ENCODE data around the gene PHLPP1.

DNA sequence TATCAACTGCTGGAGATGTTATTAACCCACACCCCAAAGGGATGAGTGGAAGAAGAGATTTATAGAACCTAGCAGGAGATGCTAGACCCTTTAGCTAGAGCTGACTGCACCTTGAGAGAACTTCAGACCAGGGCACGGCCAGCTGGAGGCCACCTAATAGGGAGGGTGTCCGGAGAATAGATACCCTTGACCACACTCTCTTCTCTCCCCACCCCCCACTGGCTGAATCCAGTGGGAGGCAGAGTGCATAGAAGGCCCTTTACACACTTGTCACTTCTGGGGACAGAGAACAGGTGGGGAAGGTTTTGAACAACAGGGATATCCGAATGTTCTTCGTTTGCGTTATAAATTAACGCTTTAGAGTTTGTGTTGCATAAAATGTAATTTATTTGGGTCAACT lies 84.6 kb downstream of the PHLPP1 start:
- TF ChIP-seq ZFP30 (CRISPR knock-in tag; IDR thresholded peaks at IDR 0.05) (no peak), SNAI2 (CRISPR knock-in tag; IDR thresholded peaks at IDR 0.05) (no peak), RARB (CRISPR knock-in tag; IDR thresholded peaks at IDR 0.05) (no peak), PPARA (CRISPR knock-in tag; IDR thresholded peaks at IDR 0.05; ENCODE audit: borderline replicate concordance) (no peak), CSDC2 (CRISPR knock-in tag; IDR thresholded peaks at IDR 0.05) (no peak), ARNTL (CRISPR knock-in tag; IDR thresholded peaks at IDR 0.05; ENCODE audit: borderline replicate concordance, low read depth) (no peak), TOX (CRISPR knock-in tag; IDR thresholded peaks at IDR 0.05; ENCODE audit: borderline replicate concordance) (no peak), OSR1 (CRISPR knock-in tag; IDR thresholded peaks at IDR 0.05) (no peak), ZNF8 (CRISPR knock-in tag; IDR thresholded peaks at IDR 0.05) (no peak), BACH2 (CRISPR knock-in tag; IDR thresholded peaks at IDR 0.05; ENCODE audit: borderline replicate concordance) (no peak), ZFP3 (CRISPR knock-in tag; IDR thresholded peaks at IDR 0.05) (no peak)
- TF ChIP-seq, protein P1, sequence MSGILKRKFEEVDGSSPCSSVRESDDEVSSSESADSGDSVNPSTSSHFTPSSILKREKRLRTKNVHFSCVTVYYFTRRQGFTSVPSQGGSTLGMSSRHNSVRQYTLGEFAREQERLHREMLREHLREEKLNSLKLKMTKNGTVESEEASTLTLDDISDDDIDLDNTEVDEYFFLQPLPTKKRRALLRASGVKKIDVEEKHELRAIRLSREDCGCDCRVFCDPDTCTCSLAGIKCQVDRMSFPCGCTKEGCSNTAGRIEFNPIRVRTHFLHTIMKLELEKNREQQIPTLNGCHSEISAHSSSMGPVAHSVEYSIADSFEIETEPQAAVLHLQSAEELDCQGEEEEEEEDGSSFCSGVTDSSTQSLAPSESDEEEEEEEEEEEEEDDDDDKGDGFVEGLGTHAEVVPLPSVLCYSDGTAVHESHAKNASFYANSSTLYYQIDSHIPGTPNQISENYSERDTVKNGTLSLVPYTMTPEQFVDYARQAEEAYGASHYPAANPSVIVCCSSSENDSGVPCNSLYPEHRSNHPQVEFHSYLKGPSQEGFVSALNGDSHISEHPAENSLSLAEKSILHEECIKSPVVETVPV (CRISPR knock-in tag; IDR thresholded peaks at IDR 0.05): no peak
- TF ChIP-seq, protein P2, sequence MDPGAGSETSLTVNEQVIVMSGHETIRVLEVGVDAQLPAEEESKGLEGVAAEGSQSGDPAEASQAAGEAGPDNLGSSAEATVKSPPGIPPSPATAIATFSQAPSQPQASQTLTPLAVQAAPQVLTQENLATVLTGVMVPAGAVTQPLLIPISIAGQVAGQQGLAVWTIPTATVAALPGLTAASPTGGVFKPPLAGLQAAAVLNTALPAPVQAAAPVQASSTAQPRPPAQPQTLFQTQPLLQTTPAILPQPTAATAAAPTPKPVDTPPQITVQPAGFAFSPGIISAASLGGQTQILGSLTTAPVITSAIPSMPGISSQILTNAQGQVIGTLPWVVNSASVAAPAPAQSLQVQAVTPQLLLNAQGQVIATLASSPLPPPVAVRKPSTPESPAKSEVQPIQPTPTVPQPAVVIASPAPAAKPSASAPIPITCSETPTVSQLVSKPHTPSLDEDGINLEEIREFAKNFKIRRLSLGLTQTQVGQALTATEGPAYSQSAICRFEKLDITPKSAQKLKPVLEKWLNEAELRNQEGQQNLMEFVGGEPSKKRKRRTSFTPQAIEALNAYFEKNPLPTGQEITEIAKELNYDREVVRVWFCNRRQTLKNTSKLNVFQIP (CRISPR knock-in tag; IDR thresholded peaks at IDR 0.05; ENCODE audit: borderline replicate concordance, low read depth): no peak

Data from SK-N-SH treated with all-trans-retinoic acid at 6 μM for 48 hours (cell line).